Vagina (tissue), 2 donors: Measurements from ENCODE around the gene ADAMTS17.

Experiments
- POLR2A ChIP-seq, 2 donors: fragments of 450-650 bp; IDR thresholded peaks; one replicate each; pipeline ENCODE4 v1.6.1; 2017; ENCODE audit warnings: antibody characterized with exemption in 2 of 2, mild to moderate bottlenecking in 2 of 2, moderate library complexity in 2 of 2
- TF ChIP-seq, protein P1 (sequence below), 3 experiments: fragments of 450-650 bp in 2 of 3; fragments of 200-600 bp in 1 of 3; sonication (generic) in 1 of 3; IDR thresholded peaks; one replicate each; pipeline ENCODE4 v1.5.1; 2017 to 2019; ENCODE audit warnings: antibody characterized with exemption in 3 of 3, mild to moderate bottlenecking in 2 of 3, moderate library complexity in 2 of 3

DNA sequence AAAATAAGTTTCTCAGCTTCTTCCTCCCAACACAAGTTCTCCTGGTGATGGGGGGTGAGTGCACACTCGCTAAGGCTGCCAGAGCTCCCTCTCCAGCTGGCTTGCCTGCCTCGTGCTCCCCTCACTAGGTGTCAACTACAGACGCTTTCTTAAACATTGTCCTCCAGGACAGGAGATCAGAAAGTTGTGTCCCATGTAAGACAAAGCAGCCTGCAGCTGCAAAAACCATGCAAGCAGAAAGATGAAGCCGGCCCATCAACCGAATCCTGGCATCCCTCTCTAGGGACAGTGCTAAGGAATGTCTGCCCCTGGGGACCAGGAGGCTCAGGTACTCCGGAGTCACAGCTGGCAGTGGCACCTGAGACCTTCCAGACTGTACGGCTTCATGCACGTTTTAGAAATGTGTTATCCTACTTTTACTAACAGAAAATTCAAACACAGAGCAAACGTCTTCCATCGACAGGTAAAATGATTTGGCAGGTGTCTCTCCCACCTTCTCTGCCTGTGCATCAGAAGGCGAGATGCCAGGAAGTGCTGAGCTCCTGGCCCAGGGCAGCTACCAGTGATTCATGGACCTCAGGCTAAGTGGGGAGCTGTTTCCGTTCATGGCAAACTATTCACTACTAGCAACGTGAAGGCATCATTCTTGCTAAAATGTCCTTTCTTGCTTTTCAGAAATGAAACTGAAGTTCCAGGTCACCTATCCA is 246.1 kb downstream of the ADAMTS17 start:
- TF ChIP-seq, protein P1, sequence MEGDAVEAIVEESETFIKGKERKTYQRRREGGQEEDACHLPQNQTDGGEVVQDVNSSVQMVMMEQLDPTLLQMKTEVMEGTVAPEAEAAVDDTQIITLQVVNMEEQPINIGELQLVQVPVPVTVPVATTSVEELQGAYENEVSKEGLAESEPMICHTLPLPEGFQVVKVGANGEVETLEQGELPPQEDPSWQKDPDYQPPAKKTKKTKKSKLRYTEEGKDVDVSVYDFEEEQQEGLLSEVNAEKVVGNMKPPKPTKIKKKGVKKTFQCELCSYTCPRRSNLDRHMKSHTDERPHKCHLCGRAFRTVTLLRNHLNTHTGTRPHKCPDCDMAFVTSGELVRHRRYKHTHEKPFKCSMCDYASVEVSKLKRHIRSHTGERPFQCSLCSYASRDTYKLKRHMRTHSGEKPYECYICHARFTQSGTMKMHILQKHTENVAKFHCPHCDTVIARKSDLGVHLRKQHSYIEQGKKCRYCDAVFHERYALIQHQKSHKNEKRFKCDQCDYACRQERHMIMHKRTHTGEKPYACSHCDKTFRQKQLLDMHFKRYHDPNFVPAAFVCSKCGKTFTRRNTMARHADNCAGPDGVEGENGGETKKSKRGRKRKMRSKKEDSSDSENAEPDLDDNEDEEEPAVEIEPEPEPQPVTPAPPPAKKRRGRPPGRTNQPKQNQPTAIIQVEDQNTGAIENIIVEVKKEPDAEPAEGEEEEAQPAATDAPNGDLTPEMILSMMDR (IDR thresholded peaks at IDR 0.05) = no peak
- no peak for TF ChIP-seq POLR2A (IDR thresholded peaks at IDR 0.05)
